GM12801 (cell line): ENCODE data around the gene NCAPD2.

Experiments
- CTCF ChIP-seq: IDR thresholded peaks from one replicate; pipeline ENCODE4 v1.5.1; 2011; ENCODE audit warnings: control low read depth; ENCODE audit not compliant: insufficient read length; ENCODE audit errors: extremely low read depth

NCAPD2 gene

GRCh38 chr12:6493497-6494257 is at the start of gene NCAPD2:
Gene NCAPD2, plus strand, starts transcription at chr12:6494102. Its CDS starts 997 bp downstream, at chr12:6495099.
- TF ChIP-seq CTCF, result no peak

- no peak for TF ChIP-seq CTCF
Observed at GRCh38 chr12:6444704-6445688, 48.9 kb upstream of the NCAPD2 start, which contains the start of gene CD27. Gene CD27, plus strand, starts transcription at chr12:6444955. Its CDS starts 141 bp downstream, at chr12:6445096.

GRCh38 chr12:6450091-6450868 is 43.6 kb upstream of the NCAPD2 start:
- TF ChIP-seq CTCF, result no peak

- no peak for TF ChIP-seq CTCF
Observed at GRCh38 chr12:6450869-6451347, 43.0 kb upstream of the NCAPD2 start.

GRCh38 chr12:6451348-6452244 is 42.3 kb upstream of the NCAPD2 start, which contains the start of gene TAPBPL:
Gene TAPBPL, plus strand, starts transcription at chr12:6452042. Its CDS starts 207 bp downstream, at chr12:6452249.
- TF ChIP-seq CTCF, result no peak

GRCh38 chr12:6452245-6452943 is 41.5 kb upstream of the NCAPD2 start:
- TF ChIP-seq CTCF, result no peak
